Activated CD4-positive, alpha-beta T cell treated with anti-CD3 and anti-CD28 coated beads for 36 hours (primary cell): ENCODE results near the gene SAYSD1. TPM values are rescaled to one million over a fixed set of nuclear protein-coding genes. Genes with fewer than 3 reads are reported as not detected.

Experiments used
- ATAC-seq: fragments of 200-7000 bp; cut with Tn5 transposase; one replicate; pipeline ENCODE4 v1.10.0; 2021; ENCODE audit warnings: mild to moderate bottlenecking, moderate library complexity
- CTCF ChIA-PET: fragments of 350-600 bp; sonication (Branson Sonifier 250); formaldehyde crosslinking; loops from one replicate; lab custom pipeline; 2021; ENCODE audit warnings: antibody characterized with exemption; lab: Charles Lee
- POLR2A ChIA-PET: fragments of 350-600 bp; sonication (Branson Sonifier 250); formaldehyde crosslinking; loops from one replicate; lab custom pipeline; 2021; ENCODE audit warnings: antibody characterized with exemption, inconsistent platforms; lab: Charles Lee
- DNase-seq: peaks from one replicate; pipeline ENCODE4 v3.0.0-alpha.2; 2020
- H3K27ac Mint-ChIP-seq: one replicate; pipeline ENCODE4 v1.8.0; 2021; ENCODE audit warnings: mixed read lengths
- H3K27me3 Mint-ChIP-seq: one replicate; pipeline ENCODE4 v1.8.0; 2021; ENCODE audit warnings: mixed read lengths
- H3K36me3 Mint-ChIP-seq: one replicate; pipeline ENCODE4 v1.8.0; 2021; ENCODE audit warnings: low read depth, mixed read lengths
- H3K4me1 Mint-ChIP-seq: one replicate; pipeline ENCODE4 v1.8.0; 2021; ENCODE audit warnings: mixed read lengths
- H3K4me3 Mint-ChIP-seq: one replicate; pipeline ENCODE4 v1.8.0; 2021; ENCODE audit warnings: mild to moderate bottlenecking, moderate library complexity, mixed read lengths
- H3K9me3 Mint-ChIP-seq: one replicate; pipeline ENCODE4 v1.8.0; 2021; ENCODE audit warnings: low read depth, mixed read lengths
- intact Hi-C, 2 experiments: fragments of 100-400 bp; cut with DNase I in 1 of 2; cut with micrococcal nuclease in 1 of 2; formaldehyde crosslinking; loops; one replicate each; pipeline versions ENCODE4 v1.14.2 to v1.15.1; 2022 to 2024; cut with DNase I, micrococcal nuclease
- total RNA-seq, 2 experiments: library from RNA; stranded (reverse); gene quantifications; one replicate each; pipeline ENCODE4 v1.2.3, GENCODE V29; 2021

The SAYSD1 gene
- total RNA-seq, 2 experiments from 2014 or later = 14.1 to 16.7 TPM

GRCh38 chr6:39056681-39057080 is 58.3 kb downstream of the SAYSD1 start:
- intact Hi-C loops = no loop called here
- POLR2A ChIA-PET = no interaction called here
- Mint-ChIP-seq H3K27me3 (peaks cover 16% of the 10 kb centered on the region), H3K36me3 (no peaks in the 10 kb centered on the region), H3K4me1 (peaks cover 4% of the 10 kb centered on the region), H3K9me3 (no peaks in the 10 kb centered on the region), H3K27ac (no peak overlapping the region), H3K4me3 (no peak overlapping the region)
- DNase-seq = no peak
- CTCF ChIA-PET = interaction anchor here (1.0 kb wide), 1 partner anchor 84 kb away, joined by 3 read pairs; no protein-coding TSS in a partner anchor
- no peak for ATAC-seq

DNA sequence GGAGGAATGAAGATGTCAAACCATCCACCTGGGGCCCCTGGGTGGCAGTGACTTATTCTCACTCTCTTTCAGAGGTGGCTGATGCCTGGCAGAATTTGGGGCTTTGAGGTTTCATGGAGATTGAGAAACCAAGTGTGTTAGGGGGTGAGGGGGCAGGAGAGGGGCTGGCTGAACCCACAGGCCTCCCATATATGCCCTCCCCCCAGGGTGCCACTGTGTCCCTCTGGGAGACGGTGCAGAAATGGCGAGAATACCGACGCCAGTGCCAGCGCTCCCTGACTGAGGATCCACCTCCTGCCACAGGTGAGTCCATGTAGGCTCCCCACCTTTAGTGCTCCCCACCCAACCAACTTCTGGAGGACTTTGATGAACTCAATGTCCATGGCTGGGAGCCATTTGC is 58.8 kb downstream of the SAYSD1 start:
- ATAC-seq = no peak
- Mint-ChIP-seq H3K27me3 (peaks cover 17% of the 10 kb centered on the region), H3K9me3 (no peaks in the 10 kb centered on the region), H3K36me3 (no peaks in the 10 kb centered on the region), H3K27ac (no peak overlapping the region), H3K4me3 (no peak overlapping the region), H3K4me1 (peaks cover 9% of the 10 kb centered on the region)
- POLR2A ChIA-PET = no interaction called here
- CTCF ChIA-PET = interaction anchor here (1.0 kb wide), 1 partner anchor 83 kb away, joined by 3 read pairs; no protein-coding TSS in a partner anchor
- no peak for DNase-seq
- intact Hi-C loops = no loop called here

DNA sequence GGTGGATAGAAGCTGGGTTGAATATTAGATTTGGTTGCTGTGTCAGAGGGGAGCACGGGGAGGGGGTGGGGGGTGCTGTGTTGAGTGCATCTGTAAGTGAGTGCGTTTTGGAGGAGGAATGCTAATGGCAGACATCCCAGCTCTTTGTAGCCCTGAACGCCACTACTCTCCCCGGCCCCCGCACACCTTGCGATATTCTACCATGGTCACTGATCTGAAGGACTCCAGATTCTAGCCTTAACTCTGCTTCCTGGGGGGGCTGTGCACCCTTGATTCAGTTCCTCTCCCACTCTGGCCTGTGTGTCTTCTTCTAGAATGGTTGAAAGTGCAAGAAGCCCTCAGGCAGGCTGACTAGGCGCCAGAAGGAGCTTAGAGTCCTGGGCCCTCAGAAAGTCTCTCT is 59.3 kb downstream of the SAYSD1 start:
- peaks cover 14% of the 10 kb centered on the region for H3K27me3 Mint-ChIP-seq
- peaks cover 14% of the 10 kb centered on the region for H3K4me1 Mint-ChIP-seq
- CTCF ChIA-PET = interaction anchor here (1.0 to 1.1 kb wide), 2 partner anchors 54 to 83 kb away, joined by 3 read pairs; no protein-coding TSS in a partner anchor

GRCh38 chr6:39054577-39055142 is 60.3 kb downstream of the SAYSD1 start:
- DNase-seq = no peak
- ATAC-seq = no peak
- H3K27me3 Mint-ChIP-seq = peaks cover 16% of the 10 kb centered on the region
- POLR2A ChIA-PET = no interaction called here
- intact Hi-C loops = loop anchor here in 1 of 2 experiments (5.0 kb wide), 1 partner anchor 58 kb away; no protein-coding TSS in a partner anchor
- H3K4me3 Mint-ChIP-seq = no peak overlapping the region
- no peak overlapping the region for H3K27ac Mint-ChIP-seq
- no peaks in the 10 kb centered on the region for H3K36me3 Mint-ChIP-seq
- no peaks in the 10 kb centered on the region for H3K9me3 Mint-ChIP-seq
- peaks cover 22% of the 10 kb centered on the region for H3K4me1 Mint-ChIP-seq
- CTCF ChIA-PET = interaction anchor here (0.7 to 1.1 kb wide), 2 partner anchors 25 to 53 kb away, joined by 3 read pairs; no protein-coding TSS in a partner anchor

More for the DNA sequence above, 59.3 kb downstream of the SAYSD1 start:
- POLR2A ChIA-PET = no interaction called here
- intact Hi-C loops = no loop called here
- Mint-ChIP-seq H3K4me3 (no peak overlapping the region), H3K36me3 (no peaks in the 10 kb centered on the region), H3K9me3 (no peaks in the 10 kb centered on the region), H3K27ac (no peak overlapping the region)
- ATAC-seq = no peak
- DNase-seq = no peak

Other genes with a start within 250 kb of the SAYSD1 start
- under 1 TPM; 0.70 to 0.94 TPM for gene GLP1R, start 66.4 kb downstream of the SAYSD1 start, total RNA-seq
- 10 to 100 TPM; 12.7 to 15.8 TPM for gene KCNK5, start 114.3 kb upstream of the SAYSD1 start, total RNA-seq
- not detected for gene KCNK17, start 199.2 kb upstream of the SAYSD1 start, total RNA-seq
- not detected for gene KCNK16, start 207.5 kb upstream of the SAYSD1 start, total RNA-seq